Stomach smooth muscle (tissue), 2 donors: ENCODE data around the gene CTTN.
"Not testable (repeated sequence)": the region's sequence is repeated elsewhere in the genome, so short reads cannot be mapped to it uniquely, and the experiment has no call there.

Experiments used
- H3K27ac ChIP-seq: one replicate; pipeline ENCODE4 v1.7.0; 2013; ENCODE audit warnings: mild to moderate bottlenecking, low read length, inconsistent platforms
- H3K27me3 ChIP-seq, 2 donors: one replicate each; pipeline ENCODE4 v1.7.0; 2013; ENCODE audit warnings: low read length in 2 of 2; ENCODE audit not compliant: insufficient read depth in 2 of 2, control insufficient read depth in 1 of 2
- H3K36me3 ChIP-seq, 2 donors: one replicate each; pipeline ENCODE4 v1.7.0; 2013; ENCODE audit warnings: low read length in 2 of 2; ENCODE audit not compliant: control insufficient read depth in 2 of 2, insufficient read depth in 2 of 2
- H3K4me1 ChIP-seq: one replicate; pipeline ENCODE4 v1.7.0; 2013; ENCODE audit warnings: low read length; ENCODE audit not compliant: control insufficient read depth, insufficient read depth
- H3K4me3 ChIP-seq, 2 donors: one replicate each; pipeline ENCODE4 v1.7.0; 2013; ENCODE audit warnings: low read length in 2 of 2
- H3K9ac ChIP-seq, 2 donors: one replicate each; pipeline ENCODE4 v1.7.0; 2013; ENCODE audit warnings: low read length in 2 of 2, mild to moderate bottlenecking in 1 of 2
- H3K9me3 ChIP-seq, 2 donors: one replicate each; pipeline ENCODE4 v1.7.0; 2013; ENCODE audit warnings: low read length in 2 of 2; ENCODE audit not compliant: control insufficient read depth in 2 of 2
- donor health status: healthy.
- donor health status: Pancreatic carcinoma.

CTTN gene

DNA sequence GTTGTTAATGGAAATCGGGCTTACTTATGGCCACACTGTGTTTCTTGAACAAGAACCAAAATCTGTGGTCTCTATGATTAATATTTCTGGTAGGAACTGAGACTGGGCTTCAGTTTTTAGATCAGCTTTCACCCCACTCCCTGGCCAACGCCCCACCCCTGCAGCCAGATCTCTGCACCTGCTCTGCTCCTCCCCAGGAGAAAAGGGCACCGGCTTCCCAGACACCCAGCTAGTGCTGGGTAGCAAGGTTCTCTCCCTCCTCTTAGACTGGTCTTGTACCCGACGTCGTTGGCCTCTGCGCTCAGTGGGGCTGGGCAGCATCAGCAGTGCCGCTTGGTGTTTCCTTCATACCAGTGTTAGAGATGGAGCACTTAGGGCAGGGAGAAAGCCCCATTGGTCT, 17.0 kb upstream of the CTTN start:
- no peak overlapping the region for H3K4me3 ChIP-seq
- H3K27me3 ChIP-seq = no peaks in the 10 kb centered on the region
- no peak overlapping the region for H3K9ac ChIP-seq
- peak overlapping the region; percentile 64 for H3K27ac ChIP-seq
- H3K4me1 ChIP-seq = peaks cover 22% of the 10 kb centered on the region
- peaks cover 23 to 25% of the 10 kb centered on the region in 2 donors for H3K36me3 ChIP-seq
- H3K9me3 ChIP-seq = no peaks in the 10 kb centered on the region

DNA sequence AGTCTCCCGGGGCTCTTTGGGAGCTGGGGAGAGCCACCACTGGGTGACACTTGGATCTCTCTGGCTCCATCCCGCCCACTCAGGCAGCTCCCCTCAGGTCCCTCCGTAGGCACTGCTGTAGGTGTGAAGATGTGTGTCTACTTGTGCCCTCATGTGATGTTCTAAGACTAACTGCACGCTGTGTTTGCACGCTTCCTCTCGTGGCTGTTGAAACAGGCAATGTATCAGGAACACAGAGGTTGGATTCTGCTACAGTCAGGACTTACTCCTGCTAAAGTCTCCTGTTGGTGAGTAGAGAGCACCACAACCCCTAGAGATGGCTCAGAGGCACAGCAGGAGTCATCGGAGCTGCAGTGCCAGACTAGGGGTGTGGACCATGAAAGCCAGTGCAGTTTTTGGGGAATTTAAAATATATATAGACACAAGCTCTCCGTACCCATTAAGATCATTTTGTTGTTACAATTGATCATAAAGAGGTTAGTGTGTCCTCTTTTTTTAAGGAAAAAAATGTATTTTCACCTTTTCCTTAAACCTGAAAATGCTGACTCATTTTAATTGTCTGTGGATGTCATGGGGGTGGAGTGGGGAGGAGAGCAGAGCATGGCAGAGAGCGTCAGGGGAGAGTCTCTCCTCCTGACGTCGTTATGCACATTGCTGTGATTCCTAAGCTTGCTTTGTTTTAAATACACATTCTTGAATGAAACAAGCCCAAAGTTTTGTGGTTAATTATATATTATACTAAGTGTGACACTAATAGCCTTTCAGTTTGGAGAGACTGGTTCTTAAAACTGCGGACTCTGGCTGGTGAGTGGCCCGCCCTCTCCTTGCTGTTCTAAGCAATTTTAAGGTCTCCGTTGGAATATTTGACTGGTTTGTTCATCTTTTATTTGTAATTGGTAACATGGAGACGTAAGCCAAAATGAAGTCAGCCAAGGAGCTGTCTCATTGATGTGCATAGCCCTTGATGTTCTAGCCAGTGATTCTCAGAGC, 16.2 kb upstream of the CTTN start:
- Histone ChIP-seq H3K9ac (no peak overlapping the region), H3K9me3 (no peaks in the 10 kb centered on the region), H3K27ac (peak overlapping the region; percentile 64), H3K36me3 (peaks cover 21 to 23% of the 10 kb centered on the region in 2 donors), H3K4me1 (peaks cover 22% of the 10 kb centered on the region), H3K27me3 (no peaks in the 10 kb centered on the region), H3K4me3 (peak overlapping the region in 1 of 2 donors; percentile 35)

DNA sequence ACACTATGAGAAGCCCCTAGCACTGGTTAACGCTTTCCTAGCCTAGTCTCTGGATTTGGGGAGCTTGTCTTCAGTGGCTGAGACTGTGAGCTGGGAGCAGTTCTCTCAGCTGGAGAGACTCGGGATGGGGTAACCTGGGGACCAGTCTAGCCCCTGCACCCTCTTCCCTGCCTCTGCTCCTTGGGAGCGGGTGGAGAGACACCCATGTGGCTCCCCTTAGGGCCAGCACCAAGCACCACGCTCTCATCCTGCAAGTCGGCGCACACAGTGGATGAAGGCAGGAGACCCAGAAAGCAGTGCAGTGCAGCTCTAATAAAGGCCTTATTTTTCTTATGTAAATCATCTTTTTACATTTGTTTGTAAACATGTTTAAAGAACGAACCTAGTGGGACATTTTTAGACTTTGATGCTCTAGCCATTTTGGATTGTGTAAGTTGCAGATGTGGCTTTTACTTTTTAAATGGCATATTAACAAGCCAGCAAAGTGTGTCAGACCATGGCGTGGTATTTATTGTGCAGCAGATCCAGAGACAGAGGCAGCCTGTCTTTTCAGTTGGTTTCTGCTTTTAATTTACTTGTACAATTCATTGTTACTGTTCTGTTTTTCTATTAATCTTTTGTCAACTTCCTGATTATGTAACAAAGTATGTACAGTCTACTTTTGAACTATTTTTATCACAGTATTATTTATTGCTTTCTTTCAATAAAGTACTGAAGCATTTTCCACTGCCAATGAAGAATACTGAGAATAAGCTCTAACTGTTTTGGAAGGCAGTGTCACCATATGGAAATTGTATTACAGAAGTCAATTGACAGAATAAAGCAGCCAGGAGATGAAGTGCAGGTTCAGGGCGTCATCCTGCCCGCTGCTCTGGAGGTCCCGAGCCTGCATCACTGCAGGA, 14.4 kb upstream of the CTTN start:
- Histone ChIP-seq H3K27me3 (no peaks in the 10 kb centered on the region), H3K4me3 (no peak overlapping the region), H3K4me1 (peaks cover 22% of the 10 kb centered on the region), H3K27ac (peak overlapping the region; percentile 31), H3K9me3 (no peaks in the 10 kb centered on the region), H3K9ac (no peak overlapping the region), H3K36me3 (peaks cover 6 to 7% of the 10 kb centered on the region in 2 donors)

DNA sequence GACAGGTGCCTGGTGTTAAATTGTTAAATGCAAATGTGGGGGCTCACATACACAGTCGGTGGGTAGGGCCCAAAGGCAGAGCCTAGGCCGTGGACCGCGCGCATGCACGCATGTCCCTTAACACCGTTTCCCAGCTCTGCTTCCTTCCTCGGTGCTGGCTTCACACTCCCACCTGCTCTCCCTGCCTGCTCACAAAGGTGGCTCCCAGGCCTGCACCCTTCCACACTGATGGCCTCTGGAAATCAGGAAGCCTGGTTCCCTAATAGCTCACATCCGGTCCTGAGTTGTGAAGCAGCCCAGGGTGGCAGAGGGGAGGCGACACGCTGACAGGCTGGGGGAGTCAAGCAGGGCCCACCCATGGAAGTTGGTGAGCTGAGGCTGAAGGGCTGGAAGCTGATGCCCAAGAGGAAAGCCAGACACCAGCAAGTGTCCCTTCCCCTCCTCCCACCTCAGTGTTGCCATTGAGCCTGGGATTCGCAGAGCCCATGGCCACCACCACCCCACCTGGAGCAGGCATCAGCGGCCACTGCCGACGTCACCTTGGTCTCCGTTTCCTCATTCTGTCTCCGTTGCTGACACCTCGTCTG, 13.7 kb upstream of the CTTN start:
- Histone ChIP-seq H3K27ac (peak overlapping the region; percentile 31), H3K9me3 (no peaks in the 10 kb centered on the region), H3K4me1 (peaks cover 22% of the 10 kb centered on the region), H3K27me3 (no peaks in the 10 kb centered on the region), H3K4me3 (no peak overlapping the region), H3K36me3 (peaks cover 5 to 7% of the 10 kb centered on the region in 2 donors), H3K9ac (no peak overlapping the region)

DNA sequence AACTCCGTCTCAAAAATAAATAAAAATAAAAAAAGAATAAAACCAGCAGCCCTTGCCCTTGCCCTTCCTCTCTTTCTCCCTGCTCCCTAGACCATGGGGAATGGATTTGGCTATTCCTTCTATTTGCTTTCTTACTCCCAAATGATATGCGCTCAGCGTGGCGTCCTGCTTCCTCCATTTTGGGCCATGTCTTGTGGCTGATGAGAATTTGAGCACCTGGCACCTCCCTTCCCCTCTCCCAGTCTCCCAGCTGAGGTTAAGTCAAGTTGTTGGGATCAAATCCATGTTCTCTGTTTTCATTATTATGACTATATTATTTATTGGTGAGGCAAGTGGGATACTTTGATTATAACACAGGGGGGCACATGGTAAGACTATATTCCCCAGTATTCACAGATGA, 10.8 kb upstream of the CTTN start:
- no peak overlapping the region for H3K27ac ChIP-seq
- no peak overlapping the region for H3K9ac ChIP-seq
- H3K9me3 ChIP-seq = no peaks in the 10 kb centered on the region
- peaks cover 16% of the 10 kb centered on the region for H3K4me1 ChIP-seq
- peaks cover 5 to 7% of the 10 kb centered on the region in 2 donors for H3K36me3 ChIP-seq
- no peaks in the 10 kb centered on the region for H3K27me3 ChIP-seq
- H3K4me3 ChIP-seq = no peak overlapping the region

DNA sequence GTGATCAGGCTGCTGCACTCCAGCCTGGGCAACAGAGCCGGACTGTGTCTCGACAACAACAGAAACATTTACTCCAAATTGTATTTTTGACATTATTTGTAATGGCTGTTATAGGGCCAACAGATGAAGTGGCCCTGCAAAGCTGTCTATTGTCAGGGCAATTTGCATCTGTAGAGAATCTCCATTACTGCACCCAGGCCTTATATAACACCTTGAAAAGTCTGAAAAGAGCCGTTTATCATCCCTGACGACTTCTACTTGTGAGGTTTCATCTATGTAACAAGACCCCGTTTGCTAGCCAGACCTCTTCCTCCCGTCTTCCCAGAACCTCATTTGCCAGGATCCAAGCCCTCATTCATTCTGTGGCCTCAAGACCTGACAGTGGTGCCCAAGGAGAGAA, 9.1 kb upstream of the CTTN start:
- Histone ChIP-seq H3K9me3 (no peaks in the 10 kb centered on the region), H3K27ac (no peak overlapping the region), H3K4me3 (no peak overlapping the region), H3K36me3 (peaks cover 5 to 8% of the 10 kb centered on the region in 2 donors), H3K4me1 (peaks cover 6% of the 10 kb centered on the region), H3K27me3 (no peaks in the 10 kb centered on the region), H3K9ac (no peak overlapping the region)

DNA sequence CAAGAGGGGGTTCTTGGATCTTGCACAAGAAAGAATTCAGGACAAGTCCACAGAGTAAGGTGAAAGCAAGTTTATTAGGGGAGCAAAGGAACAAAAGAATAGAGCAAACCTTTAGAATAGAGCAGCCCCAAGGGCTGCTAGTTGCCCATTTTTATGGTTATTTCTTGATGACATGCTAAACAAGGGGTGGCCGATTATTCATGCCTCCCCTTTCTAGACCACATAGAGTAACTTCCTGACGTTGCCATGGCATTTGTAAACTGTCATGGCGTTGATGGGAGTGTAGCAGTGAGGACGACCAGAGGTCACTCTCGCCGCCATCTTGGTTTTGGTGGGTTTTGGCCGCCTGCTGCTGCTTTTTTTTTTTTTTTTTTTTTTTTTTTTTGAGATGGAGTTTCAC, 7.4 kb upstream of the CTTN start:
- not testable (repeated sequence) for H3K9me3 ChIP-seq, H3K4me1 ChIP-seq, H3K9ac ChIP-seq, H3K36me3 ChIP-seq, H3K27me3 ChIP-seq, H3K4me3 ChIP-seq, H3K27ac ChIP-seq

DNA sequence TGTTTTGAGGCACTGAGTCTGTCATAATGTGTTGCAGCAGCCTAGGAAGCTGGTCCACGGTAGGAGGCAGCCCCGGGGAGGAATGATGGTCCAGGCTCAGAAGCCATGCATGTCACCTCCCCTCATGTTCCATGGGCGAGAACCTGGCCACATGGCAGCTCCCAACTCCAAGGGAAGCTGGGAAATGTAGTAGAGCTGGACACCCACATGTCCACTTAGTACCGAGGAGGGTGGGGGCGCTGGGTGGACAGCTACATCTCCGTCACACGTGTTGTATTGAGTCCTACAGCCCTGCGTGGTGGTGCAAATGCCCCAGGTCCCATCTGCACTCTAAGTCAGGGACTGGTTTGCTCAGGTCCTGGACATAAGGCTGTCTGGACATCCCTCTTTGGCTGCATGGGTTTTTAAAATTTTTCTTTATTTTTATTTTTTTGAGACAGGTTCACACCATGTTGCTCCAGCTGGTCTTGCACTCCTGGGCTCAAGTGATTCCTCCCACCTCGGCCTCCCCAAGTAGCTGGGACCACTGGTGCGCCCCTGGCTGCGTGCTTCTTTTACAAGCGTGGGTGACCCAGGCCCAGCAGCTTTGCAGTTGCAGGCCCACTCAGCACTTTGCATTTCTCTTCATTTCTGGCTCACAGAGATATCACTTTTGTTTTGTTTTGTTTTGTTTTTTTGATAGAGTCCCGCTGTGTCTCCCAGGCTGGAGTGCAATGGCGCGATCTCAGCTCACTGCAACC, 3.9 kb upstream of the CTTN start:
- Histone ChIP-seq H3K9ac (no peak overlapping the region), H3K36me3 (peaks cover 0 to 4% of the 10 kb centered on the region in 2 donors)

DNA sequence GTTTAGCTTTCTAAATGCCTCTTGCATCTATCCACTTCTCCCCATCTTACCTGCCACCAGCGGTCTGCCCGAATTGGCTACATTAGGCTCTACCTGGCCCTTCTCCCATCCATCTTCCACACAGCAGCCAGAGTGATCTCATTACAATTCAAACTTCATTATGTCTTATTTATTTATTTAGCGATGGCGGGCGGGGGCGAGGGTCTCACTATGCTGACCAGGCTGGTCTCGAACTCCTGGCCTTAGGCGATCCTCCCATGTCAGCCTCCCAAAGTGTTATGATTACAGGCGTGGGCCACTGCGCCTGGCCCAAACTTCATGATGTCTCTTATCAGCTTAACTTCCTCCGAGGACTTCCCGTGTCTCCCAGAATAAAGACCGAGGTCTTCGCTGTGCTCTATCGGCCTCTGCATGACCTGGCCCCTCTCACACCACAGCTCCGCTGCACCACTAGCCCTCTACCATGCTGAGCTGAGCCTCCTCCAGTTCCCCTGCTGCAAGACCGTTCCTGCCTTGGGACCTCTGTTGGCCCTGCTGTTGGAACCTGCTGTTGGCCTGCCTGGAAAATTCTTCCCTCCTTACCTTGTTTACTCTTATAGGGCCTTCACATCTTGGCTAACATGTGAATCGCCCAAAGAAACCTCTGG, 870 bp upstream of the CTTN start:
- H3K36me3 ChIP-seq = peaks cover 0 to 4% of the 10 kb centered on the region in 2 donors
- peak overlapping the region; percentile 69 for H3K27ac ChIP-seq
- H3K27me3 ChIP-seq = no peaks in the 10 kb centered on the region
- H3K9ac ChIP-seq = peak overlapping the region; percentile 65 to 74
- peaks cover 31% of the 10 kb centered on the region for H3K4me1 ChIP-seq
- peak overlapping the region; percentile 81 to 91 for H3K4me3 ChIP-seq
- H3K9me3 ChIP-seq = no peaks in the 10 kb centered on the region

More for the DNA sequence above, 3.9 kb upstream of the CTTN start:
- Histone ChIP-seq H3K9me3 (no peaks in the 10 kb centered on the region), H3K27ac (no peak overlapping the region), H3K4me3 (no peak overlapping the region), H3K27me3 (no peaks in the 10 kb centered on the region), H3K4me1 (peaks cover 16% of the 10 kb centered on the region)
